K562 (cell line): ENCODE measurements around the gene CUX1. TPM values are rescaled to one million over a fixed set of nuclear protein-coding genes. Genes with fewer than 3 reads are reported as not detected.

ENCODE experiments used
- BRD9 ChIP-seq: fragments of 450-650 bp; IDR thresholded peaks from 2 replicates; pipeline ENCODE4 v1.6.1; 2018; ENCODE audit warnings: low read depth; ENCODE audit not compliant: partially characterized antibody
- CBFA2T2 ChIP-seq: fragments of 450-650 bp; conservative IDR thresholded peaks from 2 replicates; pipeline ENCODE4 v1.6.1; 2017; ENCODE audit warnings: mild to moderate bottlenecking
- CBX1 ChIP-seq: sonication (generic); IDR thresholded peaks from 2 replicates; pipeline ENCODE4 v1.6.1; 2016; ENCODE audit warnings: antibody characterized with exemption, low read depth, mild to moderate bottlenecking
- CBX3 ChIP-seq, 2 experiments: IDR thresholded peaks; 1 replicate in 1 of 2; 2 replicates in 1 of 2; pipeline ENCODE4 v1.6.1; 2012; ENCODE audit warnings: inconsistent platforms in 2 of 2, low read length in 2 of 2, borderline replicate concordance in 1 of 2, control low read depth in 1 of 2
- CREBBP ChIP-seq: IDR thresholded peaks from one replicate; pipeline ENCODE4 v1.6.1; 2012; ENCODE audit warnings: low read depth, mild to moderate bottlenecking, control low read depth, inconsistent platforms, low read length
- CSDE1 ChIP-seq, 2 experiments: fragments of 450-650 bp; IDR thresholded peaks; 2 replicates each; pipeline ENCODE4 v1.6.1; 2016; ENCODE audit warnings: mild to moderate bottlenecking in 1 of 2
- FOXA1 ChIP-seq: fragments of 450-650 bp; IDR thresholded peaks from 2 replicates; pipeline ENCODE4 v1.6.1; 2016; ENCODE audit warnings: mild to moderate bottlenecking, borderline replicate concordance
- FOXJ2 ChIP-seq: fragments of 200-800 bp; sonication (Bioruptor generic); IDR thresholded peaks from 2 replicates; pipeline ENCODE4 v1.6.1; 2016; ENCODE audit warnings: missing genetic modification characterization, missing compliant biosample characterization
- FOXM1 ChIP-seq, 2 experiments: fragments of 450-650 bp in 1 of 2; sonication (generic) in 1 of 2; formaldehyde crosslinking in 1 of 2; IDR thresholded peaks; 2 replicates each; pipeline versions ENCODE4 v1.6.1 to v1.9.0; 2017 to 2022; ENCODE audit warnings: low read depth in 2 of 2, mild to moderate bottlenecking in 2 of 2, missing genetic modification reagents in 1 of 2, moderate library complexity in 1 of 2
- GABPA ChIP-seq: fragments of 200-800 bp; sonication (Bioruptor generic); conservative IDR thresholded peaks from 2 replicates; pipeline ENCODE4 v1.6.1; 2016; ENCODE audit warnings: low read depth, missing genetic modification characterization, missing compliant biosample characterization
- GATA2 ChIP-seq: sonication (generic); formaldehyde crosslinking; IDR thresholded peaks from 2 replicates; pipeline ENCODE4 v1.4.0; 2020; ENCODE audit warnings: mild to moderate bottlenecking, missing genetic modification reagents
- HDGF ChIP-seq: fragments of 450-650 bp; IDR thresholded peaks from 2 replicates; pipeline ENCODE4 v1.6.1; 2016
- KHSRP ChIP-seq: fragments of 450-650 bp; IDR thresholded peaks from 2 replicates; pipeline ENCODE4 v1.6.1; 2017
- NR3C1 ChIP-seq: sonication (generic); formaldehyde crosslinking; IDR thresholded peaks from 2 replicates; pipeline ENCODE4 v1.8.1; 2022; ENCODE audit warnings: missing genetic modification reagents
- PCBP1 ChIP-seq: fragments of 200-400 bp; formaldehyde crosslinking; IDR thresholded peaks from 2 replicates; pipeline ENCODE4 v1.6.1; 2018; ENCODE audit warnings: mild to moderate bottlenecking, low read depth, low read length; ENCODE audit not compliant: poor library complexity, severe bottlenecking
- PML ChIP-seq: IDR thresholded peaks from 2 replicates; pipeline ENCODE4 v1.6.1; 2012; ENCODE audit warnings: low read length, inconsistent platforms
- SMARCA4 ChIP-seq: fragments of 450-650 bp; IDR thresholded peaks from 2 replicates; pipeline ENCODE4 v1.6.1; 2016
- SRF ChIP-seq, 2 experiments: fragments of 250-450, 450-650 bp in 1 of 2; sonication (Bioruptor Pico) in 1 of 2; sonication (generic) in 1 of 2; formaldehyde crosslinking; IDR thresholded peaks; 2 replicates each; pipeline versions ENCODE4 v1.5.0 to v1.5.1; 2020 to 2022; ENCODE audit warnings: mild to moderate bottlenecking in 1 of 2, missing genetic modification reagents in 1 of 2
- STAT5A ChIP-seq: IDR thresholded peaks from 2 replicates; pipeline ENCODE4 v1.6.1; 2012; ENCODE audit warnings: low read length, inconsistent platforms, borderline replicate concordance
- TGIF2 ChIP-seq: sonication (generic); formaldehyde crosslinking; IDR thresholded peaks from 2 replicates; pipeline ENCODE4 v1.8.1; 2022; ENCODE audit warnings: mild to moderate bottlenecking, missing genetic modification reagents, moderate library complexity
- YBX1 ChIP-seq: fragments of 450-650 bp; IDR thresholded peaks from 2 replicates; pipeline ENCODE4 v1.7.1; 2016; ENCODE audit warnings: mild to moderate bottlenecking
- ZNF174 ChIP-seq: fragments of 250-450 bp; sonication (Bioruptor Pico); IDR thresholded peaks from 2 replicates; pipeline ENCODE4 v1.4.0; 2020; ENCODE audit warnings: mild to moderate bottlenecking
- ZNF212 ChIP-seq: fragments of 450-650 bp; formaldehyde crosslinking; IDR thresholded peaks from 2 replicates; pipeline ENCODE4 v1.4.0; 2020; ENCODE audit warnings: mild to moderate bottlenecking
- ZNF354B ChIP-seq: fragments of 250-450 bp; sonication (Bioruptor Pico); IDR thresholded peaks from 2 replicates; pipeline ENCODE4 v1.4.0; 2020
- ZNF507 ChIP-seq: conservative IDR thresholded peaks from 2 replicates; pipeline ENCODE4 v1.6.1; 2017; ENCODE audit warnings: missing genetic modification characterization, missing compliant biosample characterization
- ZNF551 ChIP-seq: fragments of 250-450 bp; sonication (Bioruptor Pico); IDR thresholded peaks from 2 replicates; pipeline ENCODE4 v1.5.0; 2021; ENCODE audit warnings: mild to moderate bottlenecking, moderate library complexity
- polyA plus RNA-seq, 8 experiments: library from polyadenylated mRNA; depleted of rRNA in 4 of 8; stranded (reverse) in 5 of 8; unstranded in 3 of 8; fragments of >200 nt; fragmentation: Nextera tagmentation in 2 of 8; fragmentation: Illumina TruSeq in 1 of 8; extraction: Ambion mirVana in 2 of 8; extraction: Trizol in 1 of 8; gene quantifications; 2 replicates each; pipeline versions ENCODE4 v1.2.1 to v1.2.3, GENCODE V29; 2011 to 2014; ENCODE audit warnings: inconsistent platforms in 1 of 8, missing spikeins in 1 of 8
- total RNA-seq, 7 experiments: library from RNA; depleted of rRNA in 6 of 7; stranded (reverse); fragments of >200 nt in 6 of 7; fragmentation: Illumina TruSeq in 2 of 7; extraction: Trizol in 2 of 7; gene quantifications; 2 replicates each; pipeline versions ENCODE4 v1.2.1 to v1.2.3, GENCODE V29; 2011 to 2021; ENCODE audit warnings: low replicate concordance in 1 of 7
- TF ChIP-seq, protein P1 (sequence below): fragments of 200-800 bp; sonication (Bioruptor generic); IDR thresholded peaks from 2 replicates; pipeline ENCODE4 v1.6.1; 2017; ENCODE audit warnings: missing genetic modification characterization, missing compliant biosample characterization
- TF ChIP-seq, protein P2 (sequence below): sonication (generic); formaldehyde crosslinking; IDR thresholded peaks from 2 replicates; pipeline ENCODE4 v1.8.0; 2023; ENCODE audit warnings: mild to moderate bottlenecking, missing genetic modification reagents

The CUX1 gene
- total and polyA plus RNA-seq, 9 of the 15 experiments (the other 6 are each of a cell fraction or from before 2014, with no cell fraction given) = 3.6 to 55.3 (median 25.2) TPM

DNA sequence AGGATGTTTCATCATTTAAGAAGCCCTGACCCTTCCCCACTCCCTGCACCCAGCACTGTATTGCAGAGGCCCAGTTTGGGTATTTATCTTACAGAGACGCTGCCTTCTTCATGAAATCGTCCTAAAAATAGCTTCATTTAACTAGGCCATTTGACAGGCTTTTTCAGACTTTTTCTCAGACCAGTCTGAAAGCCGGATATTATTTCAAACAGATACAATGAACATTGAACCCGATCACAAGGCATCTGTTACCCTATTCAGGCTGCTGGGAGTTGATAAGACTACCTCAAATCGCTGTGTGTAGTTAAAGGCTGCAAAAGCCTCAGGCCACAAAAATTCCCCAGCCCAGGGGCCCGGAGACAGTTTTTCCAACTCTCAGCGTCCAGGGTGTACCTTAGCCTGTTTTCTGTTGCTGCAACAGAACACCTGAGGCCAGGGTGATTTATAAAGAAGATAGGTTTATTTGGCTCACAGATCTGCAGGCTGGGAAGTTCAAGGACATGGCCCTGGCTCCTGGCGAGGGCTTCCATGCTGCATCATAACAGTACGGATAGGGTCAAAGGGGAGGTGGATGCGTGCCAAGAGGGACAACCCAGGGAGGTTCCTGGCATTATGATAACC is 338.5 kb downstream of the CUX1 start (continued):
- TF ChIP-seq, protein P1, sequence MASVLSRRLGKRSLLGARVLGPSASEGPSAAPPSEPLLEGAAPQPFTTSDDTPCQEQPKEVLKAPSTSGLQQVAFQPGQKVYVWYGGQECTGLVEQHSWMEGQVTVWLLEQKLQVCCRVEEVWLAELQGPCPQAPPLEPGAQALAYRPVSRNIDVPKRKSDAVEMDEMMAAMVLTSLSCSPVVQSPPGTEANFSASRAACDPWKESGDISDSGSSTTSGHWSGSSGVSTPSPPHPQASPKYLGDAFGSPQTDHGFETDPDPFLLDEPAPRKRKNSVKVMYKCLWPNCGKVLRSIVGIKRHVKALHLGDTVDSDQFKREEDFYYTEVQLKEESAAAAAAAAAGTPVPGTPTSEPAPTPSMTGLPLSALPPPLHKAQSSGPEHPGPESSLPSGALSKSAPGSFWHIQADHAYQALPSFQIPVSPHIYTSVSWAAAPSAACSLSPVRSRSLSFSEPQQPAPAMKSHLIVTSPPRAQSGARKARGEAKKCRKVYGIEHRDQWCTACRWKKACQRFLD (CRISPR knock-in tag) = peak; percentile 58; the same call in 1 of the 2 replicates
- TF ChIP-seq BRD9 = no peak
- TF ChIP-seq ZNF174 (CRISPR knock-in tag) = no peak
- no peak for TF ChIP-seq HDGF
- TF ChIP-seq CREBBP = no peak
- peak; percentile 37; the same call in 1 of the 2 replicates for TF ChIP-seq PML
- no peak for TF ChIP-seq CBX3 (IDR thresholded peaks at IDR 0.05; ENCODE audit: borderline replicate concordance in 1 of 2, low read length in 2 of 2)
- TF ChIP-seq FOXM1 (IDR thresholded peaks at IDR 0.05; ENCODE audit: low read depth) = peak; percentile 66
- no peak for TF ChIP-seq FOXM1 (CRISPR knock-in tag; IDR thresholded peaks at IDR 0.05; ENCODE audit: low read depth)
- TF ChIP-seq CBX1 = no peak
- TF ChIP-seq ZNF507 = no peak
- no peak for TF ChIP-seq GABPA
- TF ChIP-seq FOXA1 = no peak
- TF ChIP-seq KHSRP = no peak
- TF ChIP-seq, protein P2, sequence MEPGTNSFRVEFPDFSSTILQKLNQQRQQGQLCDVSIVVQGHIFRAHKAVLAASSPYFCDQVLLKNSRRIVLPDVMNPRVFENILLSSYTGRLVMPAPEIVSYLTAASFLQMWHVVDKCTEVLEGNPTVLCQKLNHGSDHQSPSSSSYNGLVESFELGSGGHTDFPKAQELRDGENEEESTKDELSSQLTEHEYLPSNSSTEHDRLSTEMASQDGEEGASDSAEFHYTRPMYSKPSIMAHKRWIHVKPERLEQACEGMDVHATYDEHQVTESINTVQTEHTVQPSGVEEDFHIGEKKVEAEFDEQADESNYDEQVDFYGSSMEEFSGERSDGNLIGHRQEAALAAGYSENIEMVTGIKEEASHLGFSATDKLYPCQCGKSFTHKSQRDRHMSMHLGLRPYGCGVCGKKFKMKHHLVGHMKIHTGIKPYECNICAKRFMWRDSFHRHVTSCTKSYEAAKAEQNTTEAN (CRISPR knock-in tag) = no peak
- TF ChIP-seq YBX1 = no peak
- TF ChIP-seq NR3C1 (CRISPR knock-in tag) = no peak
- no peak for TF ChIP-seq PCBP1
- TF ChIP-seq SMARCA4 = peak; percentile 36; the same call in 1 of the 2 replicates
- TF ChIP-seq ZNF212 = no peak
- TF ChIP-seq FOXJ2 (tag) = no peak
- TF ChIP-seq TGIF2 = no peak
- TF ChIP-seq CBFA2T2 = peak; percentile 86
- TF ChIP-seq ZNF551 (CRISPR knock-in tag) = no peak
- TF ChIP-seq STAT5A = peak; percentile 65
- TF ChIP-seq SRF (CRISPR knock-in tag; IDR thresholded peaks at IDR 0.05) = no peak
- no peak for TF ChIP-seq CSDE1 (IDR thresholded peaks at IDR 0.05)
- TF ChIP-seq GATA2 (CRISPR knock-in tag) = 0 out of 2 replicates have a peak, but pooled peaks have one; percentile 39
- TF ChIP-seq ZNF354B (CRISPR knock-in tag) = no peak
